Ecto neural progenitor cell (in vitro differentiated cells): ENCODE measurements around the gene SGK1.
A peak's percentile ranks its signal among the peaks of the same experiment; 100 is the strongest.
"Not testable (repeated sequence)": the region's sequence is repeated elsewhere in the genome, so short reads cannot be mapped to it uniquely, and the experiment has no call there.

Source experiments
- DNase-seq: peaks from one replicate; pipeline ENCODE4 v3.0.0-alpha.2; 2018; ENCODE audit warnings: low spot score

SGK1 gene

DNA sequence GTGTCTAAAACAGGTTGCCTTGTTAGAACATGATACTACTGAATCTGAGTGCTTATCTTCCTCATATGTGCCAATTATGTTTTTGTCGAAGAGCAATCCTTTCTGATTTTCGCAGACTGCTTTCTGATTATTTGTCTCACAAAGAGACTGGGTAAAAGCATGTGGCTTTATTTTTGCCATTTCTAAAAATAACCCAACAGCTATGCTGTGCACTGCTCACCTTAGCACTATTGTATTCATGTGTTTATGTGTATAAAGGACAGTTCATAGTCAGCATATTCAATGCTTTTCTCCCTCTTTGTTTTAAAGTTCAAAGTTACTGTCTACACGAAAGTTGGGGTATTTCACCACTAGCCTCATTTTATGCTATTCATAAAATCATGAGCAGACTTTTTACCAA, 127.0 kb downstream of the SGK1 start:
- DNase-seq = no peak

DNA sequence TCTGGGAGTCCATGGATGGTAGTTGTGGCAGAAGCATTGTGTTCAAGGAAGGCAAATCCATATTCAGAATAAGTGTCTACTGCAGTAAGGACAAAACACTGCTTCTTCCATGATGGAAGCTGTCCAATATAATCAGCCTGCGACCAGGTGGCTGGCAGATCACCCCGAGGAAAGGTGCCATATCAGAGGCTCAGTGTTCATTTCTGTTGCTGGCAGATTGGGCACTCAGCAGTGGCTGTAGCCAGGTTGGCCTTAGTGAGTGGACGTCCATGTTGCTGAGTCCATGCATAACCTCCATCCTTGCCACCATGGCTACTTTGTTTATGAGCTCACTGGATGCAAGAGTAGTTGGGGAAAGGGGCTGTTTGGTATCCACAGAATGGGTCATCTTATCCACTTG, 130.2 kb downstream of the SGK1 start:
- DNase-seq = no peak

DNA sequence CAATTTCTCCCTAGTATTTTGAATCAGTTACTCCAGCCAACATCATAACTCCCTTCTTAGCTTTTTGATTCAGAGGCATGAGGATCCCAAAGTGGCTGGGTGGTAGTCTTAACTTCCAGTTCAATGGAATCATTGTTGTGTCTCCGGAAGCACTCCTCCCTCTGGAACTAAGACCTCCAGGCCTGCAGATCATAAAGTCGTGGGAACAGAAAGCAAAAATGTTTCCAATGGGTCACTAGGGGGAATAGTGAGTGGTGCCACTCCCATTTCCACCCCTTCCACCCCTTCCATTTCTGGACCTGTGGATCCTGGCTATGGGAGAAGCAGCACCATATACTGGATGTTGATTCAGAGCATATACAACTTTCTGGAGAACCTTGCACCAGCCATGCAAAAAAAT, 130.8 kb downstream of the SGK1 start:
- DNase-seq = no peak

DNA sequence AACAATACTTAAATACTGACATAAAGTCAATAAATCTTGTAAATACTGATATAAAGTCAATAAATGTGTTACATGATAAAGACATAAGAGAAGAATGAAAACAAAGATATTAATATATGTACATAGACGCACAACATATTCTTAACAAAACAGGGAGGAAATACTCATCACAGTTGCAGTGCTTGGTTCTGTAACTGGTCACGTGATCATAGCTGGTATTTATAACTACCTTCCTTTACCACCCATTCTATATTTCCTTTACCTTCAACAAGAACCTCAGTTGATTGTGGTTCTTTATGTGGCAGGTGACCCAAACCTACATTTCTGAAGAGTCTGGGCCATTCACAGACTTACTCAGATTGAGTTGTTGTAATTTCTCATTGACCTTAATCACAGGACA, 131.6 kb downstream of the SGK1 start:
- DNase-seq = no peak

DNA sequence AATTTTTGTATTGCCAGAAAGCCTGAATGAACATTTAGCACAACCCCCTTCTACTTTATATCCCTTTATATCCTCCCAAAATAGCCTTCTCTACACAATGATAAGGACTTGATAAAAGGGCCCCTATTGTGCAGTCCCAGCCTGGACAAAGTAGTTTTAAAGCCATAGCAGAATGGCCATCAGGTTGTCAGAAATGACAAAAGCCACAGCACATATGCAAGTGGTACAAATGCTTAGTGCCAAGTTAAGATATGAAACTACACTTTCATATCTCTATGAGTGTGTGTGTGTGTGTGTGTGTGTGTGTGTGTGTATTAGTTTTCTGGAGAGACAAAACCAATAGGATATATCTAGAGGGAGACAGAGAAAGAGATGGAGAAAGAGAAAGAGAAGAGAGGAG, 132.6 kb downstream of the SGK1 start:
- no peak for DNase-seq

DNA sequence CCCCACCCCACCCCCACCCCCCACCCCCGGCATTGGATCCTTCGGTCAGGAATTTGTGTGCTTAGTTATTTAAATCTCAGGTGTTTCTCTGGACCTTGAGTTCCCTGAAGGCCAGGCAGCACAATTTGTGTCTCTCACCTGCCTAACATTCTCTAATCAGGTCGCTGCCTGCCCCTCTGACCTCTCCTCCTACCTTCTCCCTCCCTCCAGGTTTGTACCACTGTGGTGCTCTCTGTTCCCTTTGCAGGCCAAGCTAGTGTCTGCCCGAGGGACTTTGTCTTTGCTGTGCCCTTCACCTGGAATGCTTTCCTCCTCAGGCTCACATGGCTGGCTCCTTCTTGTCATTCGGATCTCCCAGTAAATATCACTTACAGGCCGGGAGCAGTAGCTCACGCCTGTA, 134.1 kb downstream of the SGK1 start:
- no peak for DNase-seq

DNA sequence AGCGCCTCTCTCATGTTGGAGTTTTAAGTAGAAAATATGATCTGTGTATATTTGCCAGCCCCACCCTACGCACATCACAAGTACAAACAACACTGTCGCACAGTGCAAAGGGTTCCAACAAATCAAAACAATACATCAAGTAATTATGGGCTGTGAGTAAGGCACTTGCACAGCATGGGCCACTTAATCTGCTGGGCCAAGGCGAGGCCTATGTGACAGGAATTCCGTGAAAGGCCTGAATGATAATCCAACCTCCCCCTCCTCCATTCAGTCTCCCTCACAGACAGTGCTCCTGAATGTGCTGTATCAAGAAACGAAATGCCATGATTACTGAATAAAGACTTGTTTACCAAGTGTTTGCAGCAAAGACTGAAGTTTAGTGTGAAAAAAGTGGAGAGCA, 135.4 kb downstream of the SGK1 start:
- no peak for DNase-seq

DNA sequence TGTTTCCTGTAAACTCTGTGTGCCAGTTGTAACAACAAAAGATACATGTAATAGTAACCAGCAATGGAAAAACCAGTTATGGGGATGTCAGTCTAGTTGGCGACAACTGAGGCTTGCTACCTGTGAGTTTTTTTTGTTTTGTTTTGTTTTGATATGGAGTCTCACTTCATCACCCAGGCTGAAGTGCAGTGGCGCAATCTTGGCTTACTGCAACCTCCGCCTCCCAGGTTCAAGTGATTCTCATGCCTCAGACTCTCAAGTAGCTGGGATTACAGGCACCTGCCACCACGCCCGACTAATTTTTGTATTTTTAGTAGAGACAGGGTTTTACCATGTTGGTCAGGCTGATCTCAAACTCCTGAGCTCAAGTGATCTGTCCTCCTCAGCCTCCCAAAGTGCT, 136.2 kb downstream of the SGK1 start:
- not testable (repeated sequence) for DNase-seq

DNA sequence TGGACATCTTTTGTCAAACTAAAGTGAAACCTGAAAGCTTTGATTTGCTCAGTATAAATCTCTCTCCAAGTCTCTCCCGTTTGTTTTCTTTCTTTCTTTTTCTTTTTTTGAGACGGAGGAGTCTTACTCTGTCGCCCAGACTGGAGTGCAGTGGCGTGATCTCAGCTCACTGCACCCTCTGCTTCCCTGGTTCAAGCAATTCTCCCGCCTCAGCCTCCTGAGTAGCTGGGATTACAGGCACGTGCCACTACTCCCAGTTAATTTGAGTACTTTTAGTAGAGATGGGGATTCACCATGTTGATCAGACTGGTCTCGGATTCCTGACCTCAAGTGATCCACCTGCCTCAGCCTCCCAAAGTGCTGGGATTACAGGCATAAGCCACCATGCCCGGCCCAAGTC, 136.7 kb downstream of the SGK1 start:
- not testable (repeated sequence) for DNase-seq

DNA sequence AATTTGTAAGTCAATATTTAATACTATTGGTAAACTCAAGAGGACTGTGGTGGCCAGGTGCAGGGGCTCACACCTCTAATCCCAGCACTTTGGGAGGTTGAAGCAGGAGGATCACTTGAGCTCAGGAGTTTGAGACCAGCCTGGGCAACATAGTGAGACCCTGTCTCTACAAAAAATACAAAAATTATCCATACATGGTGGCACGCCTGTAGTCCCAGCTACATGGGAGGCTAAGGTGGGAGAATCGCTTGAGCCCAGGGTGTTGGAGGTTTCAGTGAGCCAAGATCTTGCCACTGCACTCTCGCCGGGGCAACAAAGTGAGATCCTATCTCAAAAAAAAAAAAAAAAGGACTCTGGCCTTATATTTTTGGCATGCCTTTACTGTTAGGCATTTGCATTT, 137.4 kb downstream of the SGK1 start:
- DNase-seq = not testable (repeated sequence)

DNA sequence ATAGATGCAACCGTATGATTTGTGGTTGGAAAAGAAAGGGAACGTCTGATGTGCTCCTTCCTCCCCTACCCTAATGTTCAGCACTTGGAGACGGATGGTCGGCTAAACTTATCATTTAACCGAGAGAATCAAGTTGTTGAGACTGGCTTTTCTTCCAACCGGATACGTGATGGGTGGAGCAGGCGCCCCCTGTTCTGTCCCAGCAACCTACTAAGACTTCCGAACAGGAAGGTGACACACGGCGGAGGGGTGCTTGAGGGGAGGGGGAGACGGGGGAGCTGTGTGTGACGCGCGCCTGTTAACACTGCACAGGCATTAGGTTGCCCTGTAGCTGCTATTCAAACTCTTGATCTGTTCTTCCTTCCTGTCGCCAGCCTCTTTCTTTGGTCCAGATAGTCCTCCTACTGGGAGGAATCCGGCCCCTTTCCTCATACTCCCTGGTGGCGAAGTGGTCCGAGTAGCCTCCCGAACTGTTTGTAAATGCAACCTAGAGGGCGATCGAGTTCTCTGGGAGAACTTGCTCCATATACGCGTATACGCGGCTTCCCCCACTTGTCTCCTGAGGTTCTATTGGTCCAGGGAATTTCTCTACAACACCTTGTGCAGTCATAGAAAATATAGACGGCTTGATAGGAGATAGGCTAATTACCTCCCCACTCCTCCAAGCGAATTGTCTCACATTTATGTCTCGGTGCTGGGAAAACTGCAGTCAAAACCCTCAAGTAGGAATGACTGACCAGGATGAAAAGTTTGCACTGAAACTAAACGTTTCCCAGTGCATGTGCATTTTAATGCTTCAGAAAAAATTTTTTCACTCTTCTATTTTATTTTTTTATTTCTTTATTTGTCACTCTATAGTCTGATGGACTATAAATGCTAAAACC, 139.5 kb downstream of the SGK1 start:
- DNase-seq = peak; percentile 82

DNA sequence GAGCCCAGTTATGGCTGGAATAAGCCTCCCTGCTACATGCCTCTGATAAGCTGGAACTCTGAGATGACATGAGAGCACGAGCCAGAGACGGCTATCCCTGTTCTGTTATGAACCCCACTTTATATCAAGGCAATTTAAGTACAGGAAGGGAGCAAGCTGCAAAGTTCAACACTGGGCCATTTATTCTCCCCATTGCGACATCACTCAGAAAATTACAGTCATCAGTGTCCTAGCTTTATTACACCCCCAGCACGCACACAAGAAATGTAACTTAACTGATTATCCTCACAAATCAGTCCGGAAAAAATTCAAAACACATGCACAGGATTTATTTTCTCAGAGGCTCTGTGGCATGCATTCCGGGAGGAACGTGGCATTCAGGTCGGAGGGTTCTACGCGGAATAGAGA, 140.2 kb downstream of the SGK1 start:
- no peak for DNase-seq

DNA sequence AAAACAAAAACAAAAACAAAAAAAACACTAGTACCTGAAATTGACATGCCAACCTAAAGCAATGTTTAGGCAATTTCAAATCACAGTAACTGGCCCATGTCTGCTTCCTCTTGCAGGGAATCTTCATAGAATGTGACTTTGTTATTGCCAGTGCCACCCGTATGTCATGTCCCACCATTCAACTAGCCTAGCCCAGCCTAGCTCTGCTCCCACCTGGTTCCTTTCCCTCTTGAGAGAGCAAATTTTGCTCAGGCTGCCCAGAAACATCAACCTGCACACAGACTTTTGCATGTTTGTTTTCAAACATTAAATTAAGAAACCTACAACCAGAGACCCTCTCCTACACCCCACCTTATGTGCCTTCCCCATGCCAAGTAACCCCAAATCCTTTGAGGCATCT, 140.7 kb downstream of the SGK1 start:
- no peak for DNase-seq

DNA sequence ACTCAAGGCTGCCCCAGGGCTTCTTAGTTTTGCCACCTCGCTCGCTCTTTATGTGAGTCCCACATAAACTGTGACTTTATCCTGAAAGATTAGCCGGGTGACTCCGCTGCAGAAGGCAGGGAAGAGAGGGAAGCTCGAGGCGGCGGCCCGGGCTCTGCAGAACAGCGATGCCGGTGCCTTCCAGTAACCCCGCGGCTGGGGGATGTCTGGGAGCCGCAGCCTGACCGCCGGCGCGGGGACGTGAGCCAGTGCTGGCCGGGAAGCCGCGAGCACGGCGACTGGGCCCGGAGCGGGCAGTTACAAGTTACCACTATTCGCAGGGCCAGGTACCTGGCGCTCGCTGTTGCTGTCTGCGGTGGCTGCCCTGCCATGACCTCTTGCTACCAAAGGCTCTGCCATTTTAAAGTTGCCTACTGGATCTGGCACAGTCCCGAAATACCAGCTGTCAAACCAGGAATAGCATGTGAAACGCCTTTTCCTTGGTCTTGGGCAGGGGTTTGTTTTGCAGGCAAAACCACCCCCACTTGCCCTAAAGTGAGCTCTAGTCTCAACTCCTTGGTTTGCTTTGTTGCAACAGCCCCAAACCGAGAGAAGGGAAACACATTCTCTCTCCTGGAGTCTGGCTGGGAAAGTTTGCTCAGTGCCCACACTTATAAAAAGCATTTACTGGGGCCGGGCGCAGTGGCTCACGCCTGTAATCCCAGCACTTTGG, 141.5 kb downstream of the SGK1 start:
- peak; percentile 68 for DNase-seq

DNA sequence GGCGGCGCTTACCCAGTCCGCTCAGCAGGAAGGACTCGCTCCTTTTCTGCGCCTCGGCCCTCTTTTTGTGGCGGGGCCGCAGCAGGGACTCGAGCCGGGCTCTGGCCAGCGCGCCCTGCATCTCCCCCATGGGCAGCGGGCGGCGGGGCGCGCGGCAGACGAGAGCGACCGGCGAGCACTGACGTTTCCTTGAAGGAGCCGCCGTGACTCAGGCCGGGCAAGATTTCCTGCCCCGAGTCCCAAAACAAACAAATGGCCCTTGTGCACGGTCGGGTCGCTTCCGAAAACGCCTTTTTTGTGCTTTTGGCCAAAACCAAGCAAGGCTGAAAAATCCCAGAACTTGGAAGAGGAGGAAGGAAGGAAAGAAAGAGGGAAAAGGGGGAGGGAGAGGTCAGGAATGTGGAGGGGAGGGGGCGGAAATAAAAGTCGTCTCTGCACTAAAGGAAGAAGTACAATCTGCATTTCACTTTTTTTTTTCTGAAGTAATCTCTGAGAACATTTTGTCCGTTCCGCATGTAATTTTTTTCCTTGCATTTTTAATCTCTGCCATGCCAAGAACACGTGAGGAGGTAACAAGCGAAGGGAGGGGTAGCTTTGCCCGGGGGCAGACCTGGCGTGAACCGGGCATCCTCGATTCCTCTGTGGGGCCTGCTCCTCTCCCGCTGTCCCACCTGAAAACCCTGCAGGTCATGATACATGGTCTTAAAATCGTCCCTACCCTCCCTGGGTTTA, 142.2 kb downstream of the SGK1 start:
- DNase-seq = no peak

DNA sequence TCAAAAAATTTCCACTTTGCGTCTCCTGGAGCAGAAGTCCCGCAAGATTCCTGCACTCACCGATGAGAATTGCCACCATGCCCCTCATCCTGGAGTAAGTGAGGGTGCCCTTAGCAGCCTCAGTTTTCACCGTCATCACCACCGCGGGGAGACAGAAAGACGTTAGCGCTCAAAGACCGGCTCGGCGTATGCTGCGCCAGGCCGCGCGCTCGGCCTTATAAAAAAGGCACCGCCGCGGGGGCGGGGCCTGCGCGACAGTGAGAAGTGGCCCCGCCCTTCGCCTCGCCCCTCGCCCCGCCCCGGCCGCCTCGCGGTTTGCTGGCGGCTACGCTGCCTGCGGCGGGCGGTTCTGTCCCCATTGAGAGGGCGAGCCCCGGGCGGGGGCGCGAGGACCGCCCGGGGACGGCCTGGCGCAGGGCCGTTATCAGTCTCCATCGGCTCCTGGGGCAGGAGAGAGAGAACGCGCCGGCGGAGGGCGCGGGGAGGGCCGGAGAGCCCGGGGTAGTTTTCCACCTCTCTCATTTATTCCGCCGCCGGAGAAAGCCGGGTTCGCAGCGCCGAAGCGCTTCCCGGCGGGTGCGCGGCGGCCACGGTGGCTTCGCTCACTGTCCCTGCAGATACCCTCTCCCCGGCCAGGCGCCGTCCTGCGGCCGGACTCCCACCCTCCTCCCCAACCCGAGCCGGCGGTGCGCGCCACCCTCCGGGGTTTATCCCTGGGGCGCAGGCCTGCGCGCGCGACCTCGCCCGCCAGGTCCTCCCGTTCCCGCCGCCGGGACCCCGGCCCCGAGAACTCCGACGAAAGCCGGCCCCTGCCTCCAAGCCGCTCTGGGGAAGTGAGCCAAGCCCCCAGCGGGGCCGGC, 143.0 kb downstream of the SGK1 start:
- peak; percentile 95 for DNase-seq

DNA sequence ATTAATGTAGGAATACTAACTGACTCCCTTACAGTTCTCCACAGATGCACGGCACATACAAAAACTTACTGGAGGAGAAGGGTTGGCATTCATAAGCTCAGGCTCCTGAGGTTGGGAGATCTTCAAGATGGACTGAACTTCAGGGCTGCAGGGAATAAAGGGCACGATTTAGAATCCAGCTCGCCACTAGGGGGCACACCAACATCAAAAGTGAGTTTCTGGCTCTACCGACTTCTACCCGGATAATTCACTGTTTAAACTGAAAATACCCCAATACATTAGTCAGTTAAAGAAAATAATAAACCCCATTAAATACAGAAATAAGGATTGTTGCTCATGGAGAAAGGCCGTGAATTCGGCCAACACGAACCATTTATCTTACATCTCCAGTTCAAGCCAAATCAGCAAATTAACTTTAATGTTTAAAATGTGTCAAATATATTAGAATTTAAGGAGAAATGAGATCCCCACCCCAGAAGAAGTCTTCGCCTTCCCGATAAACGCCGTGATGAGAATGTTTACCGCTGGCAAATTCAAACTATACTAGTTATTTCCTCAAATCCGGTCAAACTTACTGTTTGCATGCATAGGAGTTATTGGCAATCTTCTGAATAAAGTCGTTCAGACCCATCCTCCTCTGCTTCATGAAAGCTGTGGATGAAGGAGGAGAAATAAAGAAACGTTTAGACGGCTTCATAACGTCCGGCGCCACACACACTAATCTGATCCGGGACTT, 143.8 kb downstream of the SGK1 start:
- DNase-seq = peak; percentile 85

DNA sequence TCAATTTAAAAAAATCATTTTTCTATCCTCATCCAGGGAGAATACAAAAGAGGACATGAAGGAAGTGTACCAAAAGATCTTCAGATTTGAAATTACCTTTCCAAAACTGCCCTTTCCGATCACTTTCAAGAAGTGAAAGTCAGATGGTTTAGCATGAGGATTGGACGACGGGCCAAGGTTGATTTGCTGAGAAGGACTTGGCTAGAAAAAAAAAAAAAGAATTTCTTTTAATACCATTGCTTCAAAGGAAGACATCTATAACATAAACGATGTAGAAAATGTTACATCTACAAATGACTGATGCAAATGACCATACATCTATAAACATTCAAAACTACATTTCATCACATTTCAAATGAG, 144.6 kb downstream of the SGK1 start:
- DNase-seq = no peak

DNA sequence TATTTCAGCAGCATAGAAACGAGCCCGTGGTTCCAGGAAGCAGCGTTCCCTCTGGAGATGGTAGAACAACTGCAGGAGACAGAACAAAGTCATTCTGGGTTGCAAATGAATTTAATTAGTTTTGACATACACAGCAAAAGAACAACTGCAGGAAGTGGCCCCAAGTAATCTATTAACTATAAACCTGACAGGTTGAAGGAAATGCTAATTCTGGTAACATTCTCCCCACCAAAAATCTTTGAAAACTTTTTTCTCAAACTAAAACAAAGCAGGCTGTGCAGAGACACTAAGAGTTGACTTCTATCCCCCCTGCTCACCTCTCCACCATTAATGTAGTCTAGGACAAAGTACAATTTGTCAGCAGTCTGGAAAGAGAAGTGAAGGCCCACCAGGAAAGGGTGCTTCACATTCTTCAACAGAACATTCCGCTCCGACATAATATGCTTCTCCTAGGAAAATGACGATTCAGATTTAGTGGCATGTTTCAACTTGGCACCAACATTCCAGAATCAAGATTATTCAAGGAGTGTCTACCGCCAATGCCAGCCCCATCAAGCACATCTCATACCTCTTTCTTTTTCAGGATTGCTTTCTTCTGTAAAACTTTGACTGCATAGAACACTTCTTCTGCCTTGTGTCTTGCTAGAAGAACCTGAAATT, 145.1 kb downstream of the SGK1 start:
- DNase-seq = no peak

DNA sequence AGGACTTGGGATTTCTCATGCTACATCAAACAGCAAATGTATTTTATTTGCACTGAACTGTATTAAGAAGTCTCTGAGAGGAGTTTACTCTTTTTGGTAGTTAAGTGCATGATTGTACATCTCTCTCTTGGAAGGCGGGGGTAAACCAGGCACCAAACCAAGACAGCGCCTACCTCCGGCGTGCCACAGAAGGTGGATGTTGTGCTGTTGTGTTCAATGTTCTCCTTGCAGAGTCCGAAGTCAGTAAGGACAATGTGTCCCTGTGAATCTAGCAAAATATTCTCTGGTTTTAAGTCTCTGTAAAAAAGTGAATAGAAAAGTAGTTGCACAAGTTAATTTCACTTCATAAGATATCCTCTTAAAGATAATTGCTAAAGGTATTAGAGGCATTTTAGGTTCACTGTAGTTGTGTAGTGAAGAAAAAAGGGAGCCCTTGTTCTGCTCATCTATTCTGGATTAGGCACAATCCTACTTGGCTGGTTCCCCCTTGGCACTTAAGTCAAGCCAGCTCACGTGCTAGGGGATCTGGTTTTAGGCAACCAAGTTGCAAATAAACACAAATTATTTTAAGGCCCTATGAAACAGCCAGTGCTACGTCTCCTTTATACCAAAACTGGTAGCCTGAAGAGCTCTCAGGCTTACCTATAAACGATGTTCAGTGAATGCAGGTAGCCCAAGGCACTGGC, 145.7 kb downstream of the SGK1 start:
- DNase-seq = no peak
